Hepatocyte (in vitro differentiated cells): Measurements from ENCODE around the gene PECR.

Experiments
- CTCF ChIP-seq: fragments of 200-600 bp; sonication (generic); IDR thresholded peaks from 2 replicates; pipeline ENCODE4 v1.5.1; 2016; ENCODE audit warnings: antibody characterized with exemption, mild to moderate bottlenecking; ENCODE audit not compliant: poor library complexity
- EZH2phosphoT487 ChIP-seq: fragments of 200-600 bp; sonication (generic); IDR thresholded peaks from one replicate; pipeline ENCODE4 v1.6.1; 2018; ENCODE audit warnings: antibody characterized with exemption, mild to moderate bottlenecking, low read depth, moderate library complexity; ENCODE audit not compliant: unreplicated experiment, severe bottlenecking

GRCh38 chr2:216092646-216093045 lies 11.0 kb upstream of the PECR start:
- TF ChIP-seq CTCF: no peak
- no peak for TF ChIP-seq EZH2phosphoT487
